HL-60 (cell line): ENCODE results near the gene DLG5.

ENCODE experiments used
- GABPA ChIP-seq: IDR thresholded peaks from 2 replicates; pipeline ENCODE4 v1.6.1; 2012; ENCODE audit warnings: low read depth
- POLR2AphosphoS5 ChIP-seq: IDR thresholded peaks from 2 replicates; pipeline ENCODE4 v1.6.1; 2012; ENCODE audit warnings: low read depth
- SPI1 ChIP-seq: IDR thresholded peaks from 2 replicates; pipeline ENCODE4 v1.6.1; 2012; ENCODE audit warnings: low read depth, mild to moderate bottlenecking, borderline replicate concordance
- TF ChIP-seq, protein P1 (sequence below): IDR thresholded peaks from one replicate; pipeline ENCODE4 v1.5.1; 2011; ENCODE audit warnings: low read length, control low read depth, inconsistent platforms; ENCODE audit not compliant: insufficient read depth
- TF ChIP-seq, protein P2 (sequence below): IDR thresholded peaks from 2 replicates; pipeline ENCODE4 v1.6.1; 2012; ENCODE audit warnings: low read depth; ENCODE audit not compliant: insufficient replicate concordance

DNA sequence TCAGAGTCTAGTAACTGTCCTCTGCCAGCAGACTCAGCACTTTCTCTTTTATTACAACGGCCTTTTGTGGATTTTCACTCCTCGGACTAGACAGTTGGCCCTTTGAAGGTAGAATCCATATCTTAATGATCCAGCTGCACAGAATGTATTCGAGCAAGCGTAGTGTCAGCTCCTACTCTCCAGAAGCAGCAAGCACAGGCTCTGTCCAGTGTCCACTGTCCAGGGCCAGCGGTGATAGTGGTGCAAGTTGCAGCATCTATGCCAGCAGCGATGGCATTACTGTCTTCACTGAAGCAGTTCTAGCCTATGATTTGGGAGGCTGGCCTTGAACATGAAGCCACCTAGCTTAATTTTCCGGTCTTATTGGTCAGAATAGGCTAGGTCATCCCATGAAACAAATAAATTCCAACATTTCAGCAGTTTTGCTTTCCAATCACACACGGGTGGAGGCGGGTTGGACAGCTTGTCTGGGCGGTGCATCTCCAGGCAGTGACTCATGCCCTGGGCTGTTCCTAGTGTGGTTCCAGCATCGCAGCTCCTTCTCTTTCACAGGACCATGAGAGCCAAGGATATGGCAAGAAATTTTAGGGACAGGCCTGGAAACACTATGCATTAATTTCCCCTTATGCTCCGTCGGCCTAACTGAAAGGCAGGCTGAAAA is 180.4 kb downstream of the DLG5 start:
- TF ChIP-seq, protein P1, sequence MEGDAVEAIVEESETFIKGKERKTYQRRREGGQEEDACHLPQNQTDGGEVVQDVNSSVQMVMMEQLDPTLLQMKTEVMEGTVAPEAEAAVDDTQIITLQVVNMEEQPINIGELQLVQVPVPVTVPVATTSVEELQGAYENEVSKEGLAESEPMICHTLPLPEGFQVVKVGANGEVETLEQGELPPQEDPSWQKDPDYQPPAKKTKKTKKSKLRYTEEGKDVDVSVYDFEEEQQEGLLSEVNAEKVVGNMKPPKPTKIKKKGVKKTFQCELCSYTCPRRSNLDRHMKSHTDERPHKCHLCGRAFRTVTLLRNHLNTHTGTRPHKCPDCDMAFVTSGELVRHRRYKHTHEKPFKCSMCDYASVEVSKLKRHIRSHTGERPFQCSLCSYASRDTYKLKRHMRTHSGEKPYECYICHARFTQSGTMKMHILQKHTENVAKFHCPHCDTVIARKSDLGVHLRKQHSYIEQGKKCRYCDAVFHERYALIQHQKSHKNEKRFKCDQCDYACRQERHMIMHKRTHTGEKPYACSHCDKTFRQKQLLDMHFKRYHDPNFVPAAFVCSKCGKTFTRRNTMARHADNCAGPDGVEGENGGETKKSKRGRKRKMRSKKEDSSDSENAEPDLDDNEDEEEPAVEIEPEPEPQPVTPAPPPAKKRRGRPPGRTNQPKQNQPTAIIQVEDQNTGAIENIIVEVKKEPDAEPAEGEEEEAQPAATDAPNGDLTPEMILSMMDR: no peak
- TF ChIP-seq, protein P2, sequence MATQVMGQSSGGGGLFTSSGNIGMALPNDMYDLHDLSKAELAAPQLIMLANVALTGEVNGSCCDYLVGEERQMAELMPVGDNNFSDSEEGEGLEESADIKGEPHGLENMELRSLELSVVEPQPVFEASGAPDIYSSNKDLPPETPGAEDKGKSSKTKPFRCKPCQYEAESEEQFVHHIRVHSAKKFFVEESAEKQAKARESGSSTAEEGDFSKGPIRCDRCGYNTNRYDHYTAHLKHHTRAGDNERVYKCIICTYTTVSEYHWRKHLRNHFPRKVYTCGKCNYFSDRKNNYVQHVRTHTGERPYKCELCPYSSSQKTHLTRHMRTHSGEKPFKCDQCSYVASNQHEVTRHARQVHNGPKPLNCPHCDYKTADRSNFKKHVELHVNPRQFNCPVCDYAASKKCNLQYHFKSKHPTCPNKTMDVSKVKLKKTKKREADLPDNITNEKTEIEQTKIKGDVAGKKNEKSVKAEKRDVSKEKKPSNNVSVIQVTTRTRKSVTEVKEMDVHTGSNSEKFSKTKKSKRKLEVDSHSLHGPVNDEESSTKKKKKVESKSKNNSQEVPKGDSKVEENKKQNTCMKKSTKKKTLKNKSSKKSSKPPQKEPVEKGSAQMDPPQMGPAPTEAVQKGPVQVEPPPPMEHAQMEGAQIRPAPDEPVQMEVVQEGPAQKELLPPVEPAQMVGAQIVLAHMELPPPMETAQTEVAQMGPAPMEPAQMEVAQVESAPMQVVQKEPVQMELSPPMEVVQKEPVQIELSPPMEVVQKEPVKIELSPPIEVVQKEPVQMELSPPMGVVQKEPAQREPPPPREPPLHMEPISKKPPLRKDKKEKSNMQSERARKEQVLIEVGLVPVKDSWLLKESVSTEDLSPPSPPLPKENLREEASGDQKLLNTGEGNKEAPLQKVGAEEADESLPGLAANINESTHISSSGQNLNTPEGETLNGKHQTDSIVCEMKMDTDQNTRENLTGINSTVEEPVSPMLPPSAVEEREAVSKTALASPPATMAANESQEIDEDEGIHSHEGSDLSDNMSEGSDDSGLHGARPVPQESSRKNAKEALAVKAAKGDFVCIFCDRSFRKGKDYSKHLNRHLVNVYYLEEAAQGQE: no peak
- no peak for TF ChIP-seq POLR2AphosphoS5
- TF ChIP-seq GABPA: no peak
- TF ChIP-seq SPI1: no peak
